HepG2 (cell line): ENCODE measurements around the gene SNAP25.

Experiments used
- CBX2 ChIP-seq, 2 experiments: fragments of 200-600 bp in 1 of 2; sonication (generic); formaldehyde crosslinking in 1 of 2; IDR thresholded peaks; 2 replicates each; pipeline versions ENCODE4 v1.7.0 to v1.8.1; 2018 to 2022; ENCODE audit warnings: low read depth in 2 of 2, low read length in 1 of 2, mild to moderate bottlenecking in 1 of 2, missing genetic modification reagents in 1 of 2
- CTCF ChIP-seq: sonication (generic); formaldehyde crosslinking; IDR thresholded peaks from 2 replicates; pipeline ENCODE4 v1.5.0; 2020; ENCODE audit warnings: mild to moderate bottlenecking, missing genetic modification reagents, moderate library complexity
- MAX ChIP-seq: IDR thresholded peaks from 2 replicates; pipeline ENCODE4 v1.6.1; 2012; ENCODE audit warnings: inconsistent platforms
- PCBP2 ChIP-seq: fragments of 200-400 bp; formaldehyde crosslinking; optimal IDR thresholded peaks from 2 replicates; pipeline ENCODE3; 2018; ENCODE audit warnings: low read length, low read depth; ENCODE audit not compliant: poor library complexity, severe bottlenecking
- SP2 ChIP-seq: sonication (generic); formaldehyde crosslinking; IDR thresholded peaks from 2 replicates; pipeline ENCODE4 v1.5.1; 2020; ENCODE audit warnings: mild to moderate bottlenecking, missing genetic modification reagents
- SRF ChIP-seq: IDR thresholded peaks from 2 replicates; pipeline ENCODE4 v1.6.1; 2011; ENCODE audit warnings: mild to moderate bottlenecking, low read depth, low read length, moderate library complexity
- WIZ ChIP-seq: sonication (generic); formaldehyde crosslinking; IDR thresholded peaks from 2 replicates; pipeline ENCODE4 v1.5.1; 2020; ENCODE audit warnings: mild to moderate bottlenecking, missing genetic modification reagents
- ZNF124 ChIP-seq: sonication (generic); formaldehyde crosslinking; IDR thresholded peaks from 2 replicates; pipeline ENCODE4 v1.4.0; 2020; ENCODE audit warnings: missing genetic modification reagents
- ZNF160 ChIP-seq: sonication (generic); formaldehyde crosslinking; IDR thresholded peaks from 2 replicates; pipeline ENCODE4 v1.8.0; 2022; ENCODE audit warnings: mild to moderate bottlenecking, inconsistent platforms, missing genetic modification reagents
- ZNF274 ChIP-seq: sonication (generic); formaldehyde crosslinking; IDR thresholded peaks from 2 replicates; pipeline ENCODE4 v1.5.1; 2020; ENCODE audit warnings: mild to moderate bottlenecking, missing genetic modification reagents
- ZNF563 ChIP-seq: sonication (generic); formaldehyde crosslinking; IDR thresholded peaks from 2 replicates; pipeline ENCODE4 v1.8.0; 2022; ENCODE audit warnings: mild to moderate bottlenecking, moderate library complexity, missing genetic modification reagents

- TF ChIP-seq ZNF160 (CRISPR knock-in tag) (no peak), ZNF563 (CRISPR knock-in tag) (no peak), SRF (no peak), CBX2 (IDR thresholded peaks at IDR 0.05; ENCODE audit: low read depth, low read length) (no peak), CBX2 (CRISPR knock-in tag; IDR thresholded peaks at IDR 0.05; ENCODE audit: low read depth) (no peak), CTCF (no peak), ZNF274 (CRISPR knock-in tag) (no peak), PCBP2 (no peak), ZNF124 (CRISPR knock-in tag) (no peak), MAX (no peak), WIZ (CRISPR knock-in tag) (no peak), SP2 (CRISPR knock-in tag) (no peak)
Observed at GRCh38 chr20:10280018-10280908, 61.6 kb downstream of the SNAP25 start.
